Purkinje cell (primary cell): ENCODE results near the gene ZFYVE19. TPM values are rescaled to one million over a fixed set of nuclear protein-coding genes. Genes with fewer than 3 reads are reported as not detected.

ENCODE experiments used
- polyA plus RNA-seq: library from polyadenylated mRNA; unstranded; fragments of >200 nt; fragmentation: Nextera tagmentation; gene quantifications from 2 replicates; pipeline ENCODE4 v1.2.1, GENCODE V29; 2014

ZFYVE19 gene
- 1.5 and 2.9 TPM in 2 replicates for polyA plus RNA-seq

GRCh38 chr15:40807028-40807887 lies at the start of gene ZFYVE19, which contains the start of gene DNAJC17:
ZFYVE19 (plus strand) TSS chr15:40807089; CDS start chr15:40807590, 501 bp downstream.
DNAJC17 (minus strand) TSS chr15:40807473; CDS start chr15:40807446, 27 bp downstream.

GRCh38 chr15:40763801-40764628 lies 42.9 kb upstream of the ZFYVE19 start, which contains the start of gene GCHFR:
GCHFR (plus strand) TSS chr15:40764068; CDS start chr15:40764181, 113 bp downstream.

GRCh38 chr15:40769274-40770146 lies 37.4 kb upstream of the ZFYVE19 start, which contains the start of gene C15orf62:
C15orf62 (plus strand) TSS chr15:40769980; CDS start chr15:40770496, 516 bp downstream.

GRCh38 chr15:40828447-40829036 lies 21.7 kb downstream of the ZFYVE19 start, which contains the start of gene PPP1R14D:
PPP1R14D (minus strand) TSS chr15:40828708; CDS start chr15:40828641, 67 bp downstream.

GRCh38 chr15:40843885-40844695 lies 37.2 kb downstream of the ZFYVE19 start, which contains the start of gene SPINT1:
SPINT1 (plus strand) TSS chr15:40844048; CDS start chr15:40844555, 507 bp downstream.

Other genes starting within 250 kb of the ZFYVE19 start
- gene CCDC32, start 242.0 kb upstream of the ZFYVE19 start, polyA plus RNA-seq: 23.8 and 38.7 TPM in 2 replicates
- 2.1 and 5.3 TPM in 2 replicates for gene RPUSD2, start 237.8 kb upstream of the ZFYVE19 start, polyA plus RNA-seq
- not detected in 2 replicates for gene KNL1, start 212.8 kb upstream of the ZFYVE19 start, polyA plus RNA-seq
- gene RAD51, start 111.9 kb upstream of the ZFYVE19 start, polyA plus RNA-seq: 2.2 TPM in 1 of 2 replicates, not detected in the other
- 22.7 and 31.4 TPM in 2 replicates for gene RMDN3, start 51.8 kb upstream of the ZFYVE19 start, polyA plus RNA-seq
- gene GCHFR, start 43.0 kb upstream of the ZFYVE19 start, polyA plus RNA-seq: 80.5 and 108 TPM in 2 replicates
- 0.21 TPM in 1 of 2 replicates, not detected in the other for gene C15orf62, start 37.1 kb upstream of the ZFYVE19 start, polyA plus RNA-seq
- 11.7 and 25.3 TPM in 2 replicates for gene DNAJC17, start 384 bp downstream of the ZFYVE19 start, polyA plus RNA-seq
- gene PPP1R14D, start 21.6 kb downstream of the ZFYVE19 start, polyA plus RNA-seq: not detected in 2 replicates
- not detected in 2 replicates for gene SPINT1, start 37.0 kb downstream of the ZFYVE19 start, polyA plus RNA-seq
- 0.36 TPM in 1 of 2 replicates, not detected in the other for gene RHOV, start 67.1 kb downstream of the ZFYVE19 start, polyA plus RNA-seq
- 9.3 and 11.5 TPM in 2 replicates for gene VPS18, start 87.4 kb downstream of the ZFYVE19 start, polyA plus RNA-seq
- gene DLL4, start 122.3 kb downstream of the ZFYVE19 start, polyA plus RNA-seq: 0.08 TPM in 1 of 2 replicates, not detected in the other
- 3.4 and 4.8 TPM in 2 replicates for gene CHAC1, start 146.4 kb downstream of the ZFYVE19 start, polyA plus RNA-seq